ENCODE results near the gene GPX1.

The GPX1 gene

DNA sequence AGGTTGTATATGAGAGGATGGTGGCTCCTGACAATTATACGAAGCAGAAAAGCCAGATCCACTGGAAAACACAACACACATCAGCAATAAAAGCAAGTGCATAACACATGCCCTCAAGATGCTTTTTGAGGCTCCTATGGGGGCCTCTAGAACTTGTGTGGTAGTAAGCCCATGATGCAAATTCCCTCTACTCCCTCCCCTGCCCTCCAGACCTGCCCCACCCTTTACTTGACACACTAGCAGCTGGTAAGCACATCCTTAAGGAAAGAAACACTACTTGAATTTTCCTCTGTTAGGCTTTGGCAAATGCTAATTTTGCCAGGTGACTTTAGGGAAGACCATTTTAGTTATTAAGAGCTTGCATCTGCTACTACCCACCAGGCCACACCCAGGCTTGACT lies 47.5 kb downstream of the GPX1 start:
- Histone ChIP-seq H3K4me2 (ENCODE audit: low read depth, low read length) (no peak overlapping the region), H3K27me3 (replicated peaks; ENCODE audit: insufficient read depth, low read length) (no peaks in the 10 kb centered on the region), H3F3A (ENCODE audit: insufficient read depth, low read length) (no peaks in the 10 kb centered on the region), H3K27ac (ENCODE audit: low read length) (no peak overlapping the region), H3K9me3 (replicated peaks; ENCODE audit: insufficient read depth, low read length) (no peaks in the 10 kb centered on the region), H3K79me2 (ENCODE audit: low read length) (no peaks in the 10 kb centered on the region), H3K9ac (ENCODE audit: low read length) (no peak overlapping the region), H3K9me2 (replicated peaks; ENCODE audit: insufficient read depth, low read length) (no peaks in the 10 kb centered on the region), H3K4me1 (ENCODE audit: low read length) (peaks cover 10% of the 10 kb centered on the region), H2AFZ (ENCODE audit: low read length) (no peak overlapping the region), H3K4me3 (ENCODE audit: low read length) (no peak overlapping the region), H4K20me1 (ENCODE audit: insufficient read depth, low read length) (no peaks in the 10 kb centered on the region), H3K36me3 (replicated peaks; ENCODE audit: insufficient read depth, low read length) (no peaks in the 10 kb centered on the region; the same call in 1 of the 2 replicates)
- DNase-seq: no peak
- TF ChIP-seq, protein P1, sequence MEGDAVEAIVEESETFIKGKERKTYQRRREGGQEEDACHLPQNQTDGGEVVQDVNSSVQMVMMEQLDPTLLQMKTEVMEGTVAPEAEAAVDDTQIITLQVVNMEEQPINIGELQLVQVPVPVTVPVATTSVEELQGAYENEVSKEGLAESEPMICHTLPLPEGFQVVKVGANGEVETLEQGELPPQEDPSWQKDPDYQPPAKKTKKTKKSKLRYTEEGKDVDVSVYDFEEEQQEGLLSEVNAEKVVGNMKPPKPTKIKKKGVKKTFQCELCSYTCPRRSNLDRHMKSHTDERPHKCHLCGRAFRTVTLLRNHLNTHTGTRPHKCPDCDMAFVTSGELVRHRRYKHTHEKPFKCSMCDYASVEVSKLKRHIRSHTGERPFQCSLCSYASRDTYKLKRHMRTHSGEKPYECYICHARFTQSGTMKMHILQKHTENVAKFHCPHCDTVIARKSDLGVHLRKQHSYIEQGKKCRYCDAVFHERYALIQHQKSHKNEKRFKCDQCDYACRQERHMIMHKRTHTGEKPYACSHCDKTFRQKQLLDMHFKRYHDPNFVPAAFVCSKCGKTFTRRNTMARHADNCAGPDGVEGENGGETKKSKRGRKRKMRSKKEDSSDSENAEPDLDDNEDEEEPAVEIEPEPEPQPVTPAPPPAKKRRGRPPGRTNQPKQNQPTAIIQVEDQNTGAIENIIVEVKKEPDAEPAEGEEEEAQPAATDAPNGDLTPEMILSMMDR (IDR thresholded peaks at IDR 0.05; ENCODE audit: low read length): no peak
- TF ChIP-seq EZH2phosphoT487 (IDR thresholded peaks at IDR 0.05; ENCODE audit: low read length): no peak
- TF ChIP-seq EZH2 (optimal IDR thresholded peaks at IDR 0.05; ENCODE audit: low read depth, low read length): no peak

Measured in MM.1S (cell line).